Daoy (cell line): ENCODE measurements around the gene GNPAT. TPM values are rescaled to one million over a fixed set of nuclear protein-coding genes. Genes with fewer than 3 reads are reported as not detected.

Source experiments
- DNase-seq: peaks from one replicate; pipeline ENCODE4 v3.0.0-alpha.2; 2015; ENCODE audit warnings: low read depth
- total RNA-seq: library from RNA; depleted of rRNA; stranded (reverse); fragments of >200 nt; shearing (Covaris generic); gene quantifications from 2 replicates; pipeline ENCODE4 v1.2.3, GENCODE V29; 2014; rRNA removed

GNPAT gene
- total RNA-seq, 1 experiment from 2014 or later = 67.3 TPM

GRCh38 chr1:231317306-231318014 lies 76.4 kb downstream of the GNPAT start:
- DNase-seq = no peak

GRCh38 chr1:231318015-231318355 lies 77.0 kb downstream of the GNPAT start:
- no peak for DNase-seq

- no peak for DNase-seq
Observed at GRCh38 chr1:231318568-231318967, 77.6 kb downstream of the GNPAT start.

GRCh38 chr1:231319080-231319479 lies 78.1 kb downstream of the GNPAT start:
- DNase-seq = no peak

- DNase-seq = no peak
Observed at GRCh38 chr1:231322880-231323530, 82.0 kb downstream of the GNPAT start.

GRCh38 chr1:231324660-231325059 lies 83.6 kb downstream of the GNPAT start:
- no peak for DNase-seq

- DNase-seq = no peak
Observed at GRCh38 chr1:231326248-231326647, 85.2 kb downstream of the GNPAT start.

Other genes starting within 250 kb of the GNPAT start
- gene FAM89A, start 201.0 kb upstream of the GNPAT start, total RNA-seq = 6.9 and 10.6 TPM in 2 replicates
- 0.17 TPM in 1 of 2 replicates, not detected in the other for gene TRIM67, start 79.2 kb upstream of the GNPAT start, total RNA-seq
- 4.9 and 7.0 TPM in 2 replicates for gene EXOC8, start 96.6 kb downstream of the GNPAT start, total RNA-seq
- gene SPRTN, start 97.1 kb downstream of the GNPAT start, total RNA-seq = 17.9 and 18.3 TPM in 2 replicates
- 25.2 and 37.4 TPM in 2 replicates for gene EGLN1, start 181.1 kb downstream of the GNPAT start, total RNA-seq